H1 (cell line): ENCODE measurements around the gene RPS15. TPM values are rescaled to one million over a fixed set of nuclear protein-coding genes. Genes with fewer than 3 reads are reported as not detected.

Experiments used
- ASH2L ChIP-seq: fragments of 200-600, 300-600 bp; sonication (generic); IDR thresholded peaks from one replicate; pipeline ENCODE4 v1.7.1; 2017; ENCODE audit warnings: low read length
- NRF1 ChIP-seq: IDR thresholded peaks from 2 replicates; pipeline ENCODE4 v1.6.1; 2011; ENCODE audit warnings: mild to moderate bottlenecking, low read depth, low read length, improper control_type of control experiment
- POU5F1 ChIP-seq: IDR thresholded peaks from 2 replicates; pipeline ENCODE4 v1.6.1; 2011; ENCODE audit warnings: low read depth, mild to moderate bottlenecking, low read length, moderate library complexity
- SIN3A ChIP-seq, 2 experiments: IDR thresholded peaks in 1 of 2; conservative IDR thresholded peaks in 1 of 2; 2 replicates each; pipeline ENCODE4 v1.6.1; 2011 to 2012; ENCODE audit warnings: low read length in 2 of 2, improper control_type of control experiment in 1 of 2, low read depth in 1 of 2, mild to moderate bottlenecking in 1 of 2
- polyA plus RNA-seq, 7 experiments: library from polyadenylated mRNA; depleted of rRNA in 3 of 7; stranded (reverse) in 5 of 7; unstranded in 2 of 7; fragments of >200 nt in 5 of 7; fragments of 200-250 nt in 2 of 7; gene quantifications; 1 replicate in 5 of 7; 2 replicates in 1 of 7; 4 replicates in 1 of 7; pipeline versions ENCODE4 v1.2.1 to v1.2.3, GENCODE V29; 2011 to 2013; ENCODE audit warnings: missing spikeins in 2 of 7, mixed read lengths in 2 of 7
- total RNA-seq: library from RNA; stranded (reverse); fragmentation: NEBNext Ultra II Directional; extraction: Animal tissue kit (Norgen Biotek cat#: 25700); gene quantifications from 2 replicates; pipeline ENCODE4 v1.2.1, GENCODE V29; 2021

Gene RPS15
- total and polyA plus RNA-seq, 2 of the 8 experiments (the other 6 are each of a cell fraction or from before 2014, with no cell fraction given): 1,562 to 3,890 TPM

DNA sequence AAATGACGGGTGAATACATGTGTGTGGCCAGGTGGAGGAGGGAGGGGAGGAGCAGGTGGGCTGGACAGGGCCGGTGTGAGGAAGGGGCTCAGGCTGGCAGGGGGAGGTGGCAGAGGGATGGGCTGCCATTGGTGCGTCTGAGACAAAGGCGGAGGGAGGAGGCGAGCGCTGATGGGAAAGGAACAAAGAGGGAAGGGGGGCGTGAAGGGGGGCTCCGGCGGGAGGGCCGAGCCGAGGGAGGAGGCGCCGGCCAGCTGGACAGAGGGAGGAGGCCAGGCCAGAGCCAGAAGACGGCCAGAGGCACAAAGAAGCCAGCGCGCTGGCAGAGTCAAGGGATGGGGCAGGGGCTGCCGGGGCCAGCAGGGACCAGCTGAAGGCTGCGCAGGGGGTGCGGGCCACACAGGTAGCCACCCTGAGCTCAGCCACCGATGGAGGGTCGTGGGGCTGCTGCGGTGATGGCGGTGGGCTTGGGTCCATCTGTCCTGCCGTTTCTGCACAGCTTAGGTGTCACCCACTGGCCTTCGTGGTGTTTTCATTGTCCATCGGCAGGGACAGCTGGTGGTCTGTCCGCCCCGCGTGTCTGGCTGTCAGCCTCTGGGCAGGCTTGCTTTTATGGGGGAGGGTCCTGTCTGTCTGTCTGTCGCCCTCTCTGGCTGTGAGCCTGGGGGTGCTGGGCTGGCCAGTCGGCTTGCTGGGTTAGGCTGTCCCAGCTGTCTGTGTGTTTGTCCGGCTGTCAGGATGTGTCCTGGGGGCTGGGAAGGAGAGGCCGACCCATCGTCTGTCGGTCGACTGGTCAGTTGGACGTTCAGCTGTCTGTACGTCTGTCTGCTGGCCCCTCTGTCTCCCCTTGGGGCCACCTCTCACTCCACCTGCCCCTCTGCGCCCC, 14.0 kb downstream of the RPS15 start (continued):
- TF ChIP-seq NRF1 (no peak), SIN3A (conservative IDR thresholded peaks at IDR 0.05 in 1 of 2, IDR thresholded peaks at IDR 0.05 in 1 of 2; ENCODE audit: low read depth in 1 of 2, low read length in 2 of 2) (0 out of 4 replicates have a peak, but pooled peaks of 1 of the 2 experiments have one; percentile 18), ASH2L (no peak), POU5F1 (no peak)
